Measurements from ENCODE around the gene GLIPR2. TPM values are rescaled to one million over a fixed set of nuclear protein-coding genes. Genes with fewer than 3 reads are reported as not detected.

The GLIPR2 gene
- total and polyA plus RNA-seq, 3 donors from 2014 or later = 3.5 to 19.6 (median 3.9) TPM

DNA sequence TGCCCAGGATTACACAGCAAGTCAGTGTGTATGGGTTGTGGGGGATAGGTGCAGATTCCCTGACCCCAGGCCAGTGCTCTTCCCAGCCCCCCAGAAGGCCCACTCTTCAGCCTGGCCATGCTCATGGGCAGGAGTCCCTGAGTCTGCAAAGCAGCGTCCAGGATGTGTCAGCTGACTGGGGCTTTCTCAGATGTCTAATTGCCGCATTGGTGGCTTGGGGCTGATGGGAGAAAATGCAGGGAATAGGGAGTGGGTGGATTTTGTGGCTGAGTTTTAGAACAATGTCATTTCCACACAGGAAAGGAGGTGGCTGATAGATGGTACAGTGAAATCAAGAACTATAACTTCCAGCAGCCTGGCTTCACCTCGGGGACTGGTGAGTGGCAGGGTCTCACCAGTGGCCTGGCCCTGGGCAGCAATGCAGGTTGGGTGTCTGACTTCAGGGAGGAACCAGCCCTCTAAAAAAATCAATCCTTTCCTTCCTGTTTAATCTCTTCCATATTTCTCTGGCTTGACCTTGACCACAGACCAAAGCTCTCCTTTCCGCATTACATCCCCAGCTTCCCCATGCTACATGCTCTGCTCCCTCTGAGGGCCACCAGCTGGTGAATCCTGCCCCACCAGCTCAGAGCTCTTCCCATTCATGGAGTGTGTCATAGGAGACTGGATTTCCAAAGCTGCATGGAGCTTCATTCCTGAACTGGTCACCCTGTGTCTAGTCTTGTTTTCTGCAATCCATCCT, 14.2 kb downstream of the GLIPR2 start:
- TF ChIP-seq, protein P1, sequence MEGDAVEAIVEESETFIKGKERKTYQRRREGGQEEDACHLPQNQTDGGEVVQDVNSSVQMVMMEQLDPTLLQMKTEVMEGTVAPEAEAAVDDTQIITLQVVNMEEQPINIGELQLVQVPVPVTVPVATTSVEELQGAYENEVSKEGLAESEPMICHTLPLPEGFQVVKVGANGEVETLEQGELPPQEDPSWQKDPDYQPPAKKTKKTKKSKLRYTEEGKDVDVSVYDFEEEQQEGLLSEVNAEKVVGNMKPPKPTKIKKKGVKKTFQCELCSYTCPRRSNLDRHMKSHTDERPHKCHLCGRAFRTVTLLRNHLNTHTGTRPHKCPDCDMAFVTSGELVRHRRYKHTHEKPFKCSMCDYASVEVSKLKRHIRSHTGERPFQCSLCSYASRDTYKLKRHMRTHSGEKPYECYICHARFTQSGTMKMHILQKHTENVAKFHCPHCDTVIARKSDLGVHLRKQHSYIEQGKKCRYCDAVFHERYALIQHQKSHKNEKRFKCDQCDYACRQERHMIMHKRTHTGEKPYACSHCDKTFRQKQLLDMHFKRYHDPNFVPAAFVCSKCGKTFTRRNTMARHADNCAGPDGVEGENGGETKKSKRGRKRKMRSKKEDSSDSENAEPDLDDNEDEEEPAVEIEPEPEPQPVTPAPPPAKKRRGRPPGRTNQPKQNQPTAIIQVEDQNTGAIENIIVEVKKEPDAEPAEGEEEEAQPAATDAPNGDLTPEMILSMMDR (IDR thresholded peaks at IDR 0.05) = no peak
- no peak for TF ChIP-seq POLR2A (IDR thresholded peaks at IDR 0.05)
- no peak overlapping the region for H3K27ac ChIP-seq
- no peak overlapping the region for H3K4me3 ChIP-seq
- H3K9me3 ChIP-seq = no peaks in the 10 kb centered on the region
- no peaks in the 10 kb centered on the region for H3K36me3 ChIP-seq (ENCODE audit: low read depth, missing control alignments)
- no peak for DNase-seq
- no peaks in the 10 kb centered on the region for H3K27me3 ChIP-seq
- peaks cover 22% of the 10 kb centered on the region for H3K4me1 ChIP-seq
- intact Hi-C loops (cut with DNase I; ENCODE audit: low total_unique reads) = no loop called here
- 60 to 75% methylated on average over 4 of the region's 4 CpGs for WGBS, 2 donors

DNA sequence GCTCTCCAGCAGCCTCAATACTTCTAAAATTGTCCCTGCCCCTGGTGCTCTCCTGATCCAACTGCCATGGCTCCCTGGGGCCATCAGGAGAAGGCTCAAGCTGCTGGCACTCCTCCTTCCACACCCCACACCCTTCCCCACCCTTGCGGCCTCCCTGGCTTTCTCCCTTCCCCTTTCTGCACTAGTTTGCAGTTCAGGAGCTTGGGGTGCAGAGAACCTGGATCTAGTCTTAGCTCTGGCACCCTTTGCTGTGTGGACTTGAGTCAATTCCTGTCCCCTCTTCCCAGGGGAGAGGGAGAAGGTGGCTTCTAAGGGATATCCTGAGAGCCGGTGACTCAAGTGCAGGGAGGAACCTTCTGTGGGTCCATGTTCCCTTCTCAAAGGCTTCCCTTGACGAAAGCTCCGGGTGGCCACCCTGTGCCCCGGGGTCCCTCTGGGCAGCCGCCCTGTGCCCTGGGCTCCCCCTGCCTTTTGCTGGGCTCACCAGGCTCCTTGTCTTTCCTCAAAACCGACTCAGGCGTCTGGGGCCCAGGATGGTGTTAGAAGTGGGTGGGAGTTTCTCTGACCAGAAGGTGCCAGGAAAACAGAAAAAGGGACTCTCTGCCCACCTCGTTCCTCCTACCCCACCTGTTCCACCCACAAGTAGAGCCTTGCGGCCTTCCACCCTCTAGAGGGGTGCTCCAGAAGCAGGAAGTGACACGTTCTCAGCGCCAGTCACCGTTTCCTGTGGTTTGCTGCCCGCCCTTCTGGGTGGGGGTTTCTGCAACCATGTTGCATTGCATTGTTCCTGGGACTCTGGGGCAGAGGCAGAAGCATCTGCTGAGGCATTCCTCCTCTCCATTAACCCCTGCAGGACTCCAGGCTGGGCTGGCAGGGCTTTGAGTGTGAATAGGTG, 15.0 kb downstream of the GLIPR2 start:
- no peak overlapping the region for H3K4me3 ChIP-seq
- H3K4me1 ChIP-seq = peaks cover 22% of the 10 kb centered on the region
- intact Hi-C loops (cut with DNase I; ENCODE audit: low total_unique reads) = no loop called here
- peak overlapping the region in 1 of 2 donors; percentile 30 for H3K27ac ChIP-seq
- no peaks in the 10 kb centered on the region for H3K36me3 ChIP-seq (ENCODE audit: low read depth, missing control alignments)
- no peaks in the 10 kb centered on the region for H3K9me3 ChIP-seq
- H3K27me3 ChIP-seq = no peaks in the 10 kb centered on the region
- WGBS, 2 donors = 76 to 80% methylated on average over 14 of the region's 14 CpGs
- DNase-seq = peak; percentile 39
- TF ChIP-seq POLR2A (IDR thresholded peaks at IDR 0.05) = no peak
- TF ChIP-seq, protein P1 (IDR thresholded peaks at IDR 0.05) = no peak

DNA sequence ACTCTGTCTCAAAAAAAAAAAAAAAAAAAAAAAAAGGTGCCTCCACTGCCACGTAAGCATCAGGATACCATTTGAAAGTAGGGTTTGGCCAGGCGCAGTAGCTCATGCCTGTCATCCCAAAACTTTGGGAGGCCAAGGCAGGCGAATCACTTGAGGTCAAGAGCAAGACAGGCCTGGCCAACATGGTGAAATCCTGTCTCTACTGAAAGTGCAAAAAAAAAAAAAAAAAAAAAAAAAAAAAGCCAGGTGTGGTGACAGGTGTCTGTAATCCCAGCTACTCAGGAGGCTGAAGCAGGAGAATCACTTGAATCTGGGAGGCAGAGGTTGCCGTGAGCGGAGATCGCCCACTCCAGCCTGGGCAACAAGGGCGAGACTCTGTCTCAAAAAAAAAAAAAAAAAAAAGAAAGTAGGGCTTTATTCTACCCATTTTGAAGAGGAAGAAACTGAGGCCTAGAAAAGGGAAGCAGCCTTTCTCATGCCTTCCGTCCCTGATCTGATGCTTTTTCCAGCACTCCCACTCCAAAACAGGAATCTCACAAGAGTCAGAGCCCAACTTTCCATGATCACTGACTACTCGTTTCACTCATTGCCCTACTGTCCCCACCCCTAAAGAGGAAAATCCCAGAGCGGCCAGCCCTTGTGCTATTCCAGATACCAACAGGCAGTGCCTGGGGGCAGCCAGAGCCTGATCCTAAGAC, 16.4 kb downstream of the GLIPR2 start:
- no peak for DNase-seq
- intact Hi-C loops (cut with DNase I; ENCODE audit: low total_unique reads) = no loop called here
- Histone ChIP-seq H3K9me3 (no peaks in the 10 kb centered on the region), H3K27me3 (no peaks in the 10 kb centered on the region), H3K36me3 (ENCODE audit: low read depth, missing control alignments) (no peaks in the 10 kb centered on the region), H3K4me1 (peaks cover 22% of the 10 kb centered on the region), H3K4me3 (no peak overlapping the region), H3K27ac (no peak overlapping the region)
- WGBS, 2 donors = 86 to 92% methylated on average over 10 of the region's 10 CpGs
- TF ChIP-seq, protein P1 (IDR thresholded peaks at IDR 0.05) = no peak
- TF ChIP-seq POLR2A (IDR thresholded peaks at IDR 0.05) = no peak

DNA sequence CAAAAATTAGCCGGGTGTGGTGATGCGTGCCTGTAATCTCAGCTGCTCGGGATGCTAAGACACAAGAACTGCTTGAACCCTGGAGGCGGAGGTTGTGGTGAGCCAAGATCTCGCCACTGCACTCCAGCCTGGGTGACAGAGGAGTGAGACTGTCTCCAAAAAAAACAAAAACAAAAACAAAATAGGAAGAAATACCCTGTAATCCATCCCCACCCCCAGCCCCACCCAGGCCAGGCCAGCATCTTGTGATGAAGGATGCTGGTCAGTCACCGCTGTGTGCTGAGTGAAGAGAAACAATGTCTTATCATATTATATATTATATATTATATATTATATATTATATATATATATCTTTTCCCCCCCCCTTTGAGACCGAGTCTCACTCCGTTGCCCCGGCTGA, 17.2 kb downstream of the GLIPR2 start:
- WGBS, 2 donors = 65 to 68% methylated on average over 9 of the region's 9 CpGs
- Histone ChIP-seq H3K27me3 (no peaks in the 10 kb centered on the region), H3K4me1 (peaks cover 14% of the 10 kb centered on the region), H3K27ac (peak overlapping the region in 1 of 2 donors; percentile 68), H3K9me3 (no peaks in the 10 kb centered on the region), H3K4me3 (no peak overlapping the region), H3K36me3 (ENCODE audit: low read depth, missing control alignments) (no peaks in the 10 kb centered on the region)
- no peak for DNase-seq
- intact Hi-C loops (cut with DNase I; ENCODE audit: low total_unique reads) = no loop called here
- TF ChIP-seq, protein P1 (IDR thresholded peaks at IDR 0.05) = no peak
- no peak for TF ChIP-seq POLR2A (IDR thresholded peaks at IDR 0.05)
